HG02642 (cell line): Measurements from ENCODE around the gene FADS6.

Experiments used
- ATAC-seq: cut with Tn5 transposase; IDR thresholded peaks from one replicate; pipeline ENCODE4 v1.9.1; 2021; ENCODE audit warnings: mild to moderate bottlenecking; ENCODE audit not compliant: unreplicated experiment, poor library complexity

Gene FADS6

DNA sequence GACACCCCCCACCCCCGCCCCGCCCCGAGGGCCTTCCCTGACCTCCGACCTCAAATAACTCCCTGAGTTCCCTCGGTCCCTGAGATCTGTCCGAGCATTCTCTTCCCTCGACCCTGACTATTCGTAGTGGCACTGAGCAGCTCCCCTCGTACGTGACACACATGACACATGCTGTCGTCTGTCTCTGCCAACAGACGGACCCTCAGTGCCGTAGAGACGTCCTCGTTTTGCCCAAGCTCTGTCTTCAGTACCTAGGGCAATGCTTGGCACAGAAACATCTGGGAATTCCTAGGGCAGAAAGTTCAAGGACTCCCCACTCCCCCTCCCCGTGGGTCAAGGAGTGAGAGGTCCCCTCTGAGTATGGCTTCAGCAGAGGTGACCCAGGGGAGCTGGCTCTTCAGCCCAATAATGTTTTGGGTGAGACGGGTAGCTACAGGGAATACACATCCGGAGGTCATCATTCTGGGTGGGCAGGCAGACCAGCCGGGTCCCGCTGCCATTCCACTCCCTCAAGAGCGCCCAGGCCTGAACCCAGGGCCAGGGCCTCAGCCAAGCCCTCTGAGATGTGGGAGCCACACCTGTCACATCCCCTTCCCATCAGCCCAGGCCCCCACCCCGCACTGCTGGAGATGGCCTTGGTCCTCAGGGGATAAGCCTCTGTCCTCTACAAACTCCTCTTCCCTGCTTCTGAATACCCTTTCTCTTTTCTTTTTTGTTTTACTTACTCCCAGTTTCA lies 671 bp upstream of the FADS6 start:
- no peak for ATAC-seq

DNA sequence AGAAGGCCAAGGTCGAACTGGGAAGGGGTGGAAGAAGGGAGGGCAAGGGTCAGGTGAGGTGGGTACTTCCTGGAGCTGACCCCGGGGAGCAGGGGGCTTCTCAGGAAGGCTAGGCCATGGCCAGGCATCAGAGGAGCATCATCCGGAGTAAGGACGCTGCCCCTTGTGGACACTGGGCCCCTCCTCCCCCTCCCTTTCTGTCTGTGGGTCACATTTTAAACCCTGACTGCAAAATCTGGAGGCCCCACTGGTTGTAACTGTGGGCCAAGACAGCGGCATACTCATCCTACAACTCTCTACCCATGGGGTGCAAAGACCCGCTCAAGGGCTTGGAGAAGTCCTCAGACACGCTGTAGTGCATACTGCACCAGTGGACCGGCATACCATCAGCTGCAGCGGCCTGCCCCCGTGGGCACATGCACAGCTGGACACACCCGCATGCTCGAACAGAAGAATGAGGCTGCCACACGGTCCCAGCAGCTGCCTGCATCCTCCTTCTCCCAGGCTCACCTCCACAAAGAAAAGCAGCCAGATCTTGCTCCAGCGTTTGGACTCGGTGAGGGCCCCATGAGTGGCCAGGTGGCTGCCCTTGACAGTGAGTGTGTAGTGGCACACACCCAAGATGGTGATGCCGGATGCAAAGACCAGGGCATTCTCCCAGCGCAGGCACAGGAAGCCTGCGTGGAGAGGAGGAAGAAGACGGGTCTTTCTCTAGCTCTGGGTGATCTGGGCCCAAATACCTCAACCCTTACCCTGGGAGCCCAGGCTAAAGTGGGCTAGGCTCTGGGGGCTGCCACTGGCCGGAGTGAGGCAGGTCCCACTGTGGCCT lies 1.2 kb downstream of the FADS6 start:
- no peak for ATAC-seq

- no peak for ATAC-seq
Observed at GRCh38 chr17:74890554-74890953, 2.9 kb downstream of the FADS6 start.

DNA sequence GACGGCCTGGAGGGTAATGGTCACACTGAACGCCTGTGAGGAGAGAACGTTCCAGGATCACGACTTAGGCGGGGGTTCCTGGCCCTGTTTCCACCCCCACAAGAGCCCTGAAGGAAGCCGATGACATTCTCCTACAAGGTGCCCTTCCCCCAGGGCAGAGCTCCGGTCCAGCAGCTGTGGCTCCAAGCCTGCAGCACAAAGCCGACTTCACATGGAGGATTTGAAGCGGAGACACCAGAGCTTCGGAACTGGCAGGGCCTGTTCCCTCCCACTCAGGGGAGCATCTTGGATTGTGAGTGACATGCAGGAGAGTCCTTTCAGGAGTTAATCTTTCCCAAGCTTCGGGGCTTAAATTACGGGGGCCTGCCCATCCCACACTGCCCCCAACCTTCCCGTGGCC lies 5.0 kb downstream of the FADS6 start:
- no peak for ATAC-seq

- no peak for ATAC-seq
Observed at GRCh38 chr17:74883241-74883745, 10.1 kb downstream of the FADS6 start.

GRCh38 chr17:74882517-74883240 lies 10.8 kb downstream of the FADS6 start:
- no peak for ATAC-seq

DNA sequence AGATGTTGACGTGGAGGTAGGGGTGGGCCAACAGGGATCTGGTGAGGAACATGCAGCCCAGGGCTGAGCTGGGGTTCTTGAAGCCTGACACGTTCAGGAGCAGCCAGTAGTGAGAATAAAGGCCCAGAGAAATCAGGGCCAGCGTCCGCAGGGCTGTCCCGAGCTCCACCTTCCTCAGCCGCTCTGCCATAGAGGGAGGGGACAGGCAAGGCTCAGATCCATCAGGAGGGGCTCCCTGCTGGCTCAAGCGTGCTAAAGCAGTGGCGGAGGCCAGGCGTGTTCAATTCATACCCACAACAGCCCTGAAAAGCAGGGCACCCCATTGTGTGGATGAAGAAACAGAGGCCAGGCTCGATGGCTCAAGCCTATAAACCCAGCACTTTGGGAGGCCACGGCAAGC lies 12.4 kb downstream of the FADS6 start:
- no peak for ATAC-seq

GRCh38 chr17:74879308-74879707 lies 14.1 kb downstream of the FADS6 start:
- ATAC-seq: no peak

- ATAC-seq: no peak
Observed at GRCh38 chr17:74878658-74879057, 14.8 kb downstream of the FADS6 start.

DNA sequence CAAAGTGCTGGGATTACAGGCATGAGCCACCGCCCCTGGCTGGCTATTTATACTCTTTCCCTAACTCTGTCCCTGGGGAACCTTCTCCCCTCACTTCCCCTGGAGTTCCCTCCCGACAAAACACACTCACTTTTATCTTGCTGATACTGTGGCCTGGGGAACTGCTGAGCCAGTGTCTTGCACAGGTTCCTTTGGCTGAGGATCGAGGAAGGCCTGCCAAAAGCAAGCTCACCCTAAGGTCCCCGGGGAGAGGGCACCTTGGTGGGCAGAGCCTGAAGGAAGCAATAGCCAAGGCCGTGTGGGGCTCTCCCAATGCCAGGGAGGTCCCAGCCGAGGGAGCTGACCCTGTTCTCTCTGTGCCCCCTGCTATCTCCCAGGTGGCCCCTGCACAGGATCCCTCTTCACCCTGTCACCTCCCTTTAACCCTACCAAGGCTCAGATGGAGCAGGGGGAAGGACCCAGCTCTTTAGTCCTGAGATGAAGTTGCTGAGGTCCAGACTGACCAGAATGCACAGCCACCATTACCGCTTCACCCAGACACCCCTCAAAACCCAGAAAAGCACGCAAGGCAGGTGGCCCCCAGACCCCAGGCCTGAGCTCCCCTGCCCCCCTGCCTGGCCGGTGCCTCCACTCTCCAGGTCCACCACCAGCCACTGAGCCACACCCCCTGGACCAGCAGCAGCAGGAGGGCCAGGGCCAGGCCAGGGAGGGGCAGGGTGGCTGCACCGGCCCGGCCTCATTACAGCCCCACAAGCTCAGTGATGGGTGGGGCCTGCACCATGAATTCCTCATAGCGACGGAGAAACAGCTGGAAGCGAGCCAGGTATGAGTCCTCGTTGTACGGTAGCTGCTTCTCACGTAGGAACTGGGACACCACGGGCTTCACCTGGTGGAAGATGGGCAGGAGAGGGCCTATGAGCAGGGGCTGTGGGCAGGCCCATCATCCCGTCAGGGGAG lies 15.6 kb downstream of the FADS6 start:
- ATAC-seq: no peak

- no peak for ATAC-seq
Observed at GRCh38 chr17:74875977-74876593, 17.3 kb downstream of the FADS6 start.

- no peak for ATAC-seq
Observed at GRCh38 chr17:74875155-74875976, 18.1 kb downstream of the FADS6 start.

DNA sequence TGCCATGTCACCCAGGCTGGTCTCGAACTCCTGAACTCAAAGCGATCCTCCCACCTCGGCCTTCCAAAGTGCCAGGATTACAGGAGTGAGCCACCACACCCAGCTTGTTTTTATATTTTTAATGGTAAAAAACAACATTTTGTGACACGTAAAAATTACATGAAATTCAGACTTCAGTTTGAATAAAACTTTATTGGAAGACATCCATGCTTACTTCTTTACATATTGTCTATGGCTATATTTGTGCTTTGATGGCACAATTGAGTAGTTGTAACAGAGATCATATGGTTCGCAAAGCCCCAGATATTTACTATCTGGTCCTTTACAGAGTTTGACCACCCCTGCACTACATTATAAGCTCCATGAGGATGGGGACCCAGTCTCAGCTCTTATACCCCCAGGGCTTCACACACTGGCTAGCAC lies 18.8 kb downstream of the FADS6 start:
- no peak for ATAC-seq

- no peak for ATAC-seq
Observed at GRCh38 chr17:74873874-74874614, 19.4 kb downstream of the FADS6 start.

GRCh38 chr17:74873037-74873873 lies 20.2 kb downstream of the FADS6 start:
- peak; percentile 90 for ATAC-seq

GRCh38 chr17:74872313-74873036 lies 21.0 kb downstream of the FADS6 start, which contains the start of gene FDXR:
Gene FDXR, minus strand, starts transcription at chr17:74872994. Its CDS starts 50 bp downstream, at chr17:74872944.
- peak; percentile 19 for ATAC-seq
